ENCODE measurements around the gene OPCML.

The OPCML gene

DNA sequence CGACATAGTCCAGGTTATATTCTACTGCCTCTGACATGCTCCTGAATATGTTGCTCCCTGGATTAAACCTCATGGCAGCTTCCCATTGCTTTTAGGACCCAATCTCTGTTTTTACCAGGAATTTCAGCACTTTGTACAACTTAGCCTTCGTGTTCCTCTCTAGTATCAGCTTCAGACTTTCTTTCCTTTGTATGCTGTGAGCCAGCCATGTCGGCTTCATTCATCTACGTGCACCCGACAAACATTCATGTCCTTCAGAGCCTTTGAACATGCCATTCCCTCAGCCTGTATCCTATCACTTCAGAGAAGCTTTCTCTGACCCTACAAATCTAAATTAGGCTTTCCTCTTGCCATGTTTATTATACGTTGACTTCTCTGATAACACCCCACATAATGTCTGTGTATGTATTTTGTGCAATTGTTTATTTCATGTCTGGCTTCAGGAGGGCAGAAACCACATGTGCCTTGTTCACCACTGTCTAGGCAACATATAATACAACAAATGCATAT, 743.4 kb downstream of the OPCML start:
- H3K27me3 ChIP-seq (ENCODE audit: low read depth): no peaks in the 10 kb centered on the region
- no peaks in the 10 kb centered on the region for H3K9me3 ChIP-seq
- no peaks in the 10 kb centered on the region for H3K36me3 ChIP-seq (replicated peaks)
- no peaks in the 10 kb centered on the region for H3K4me1 ChIP-seq
- H3K4me3 ChIP-seq: no peak overlapping the region
- no peak for DNase-seq (ENCODE audit: low spot score in 2 of 2)
- in situ Hi-C loops (cut with MboI; ENCODE audit: low sequenced_read_pairs): no loop called here

GRCh38 chr11:132785878-132786277, 746.4 kb downstream of the OPCML start:
- in situ Hi-C loops (cut with MboI; ENCODE audit: low sequenced_read_pairs): no loop called here
- H3K36me3 ChIP-seq (replicated peaks): no peaks in the 10 kb centered on the region
- H3K4me3 ChIP-seq: no peak overlapping the region
- DNase-seq (ENCODE audit: low spot score in 2 of 2): no peak
- H3K4me1 ChIP-seq: no peaks in the 10 kb centered on the region
- H3K9me3 ChIP-seq: no peaks in the 10 kb centered on the region
- no peaks in the 10 kb centered on the region for H3K27me3 ChIP-seq (ENCODE audit: low read depth)

DNA sequence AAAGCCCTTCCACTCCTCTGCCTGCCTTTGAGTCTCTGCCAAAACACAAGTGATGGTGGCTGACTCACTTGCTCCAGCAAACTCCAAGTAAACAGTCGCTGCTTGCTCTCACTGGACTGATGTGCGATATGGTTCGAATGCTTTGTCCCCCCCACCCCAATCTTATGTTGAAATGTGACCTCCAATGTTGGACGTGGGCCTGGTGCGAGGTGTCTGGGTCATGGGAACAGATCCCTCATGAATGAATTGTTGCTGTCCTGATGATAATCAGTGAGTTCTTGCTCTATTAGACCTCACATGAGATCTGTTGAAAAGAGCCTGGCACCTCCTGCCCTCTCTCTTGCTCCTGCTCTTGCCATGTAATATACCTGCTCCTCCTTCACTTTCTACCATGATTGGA, 747.9 kb downstream of the OPCML start:
- no peaks in the 10 kb centered on the region for H3K36me3 ChIP-seq (replicated peaks)
- H3K4me1 ChIP-seq: no peaks in the 10 kb centered on the region
- no peak for DNase-seq (ENCODE audit: low spot score in 2 of 2)
- no peaks in the 10 kb centered on the region for H3K27me3 ChIP-seq (ENCODE audit: low read depth)
- H3K4me3 ChIP-seq: no peak overlapping the region
- in situ Hi-C loops (cut with MboI; ENCODE audit: low sequenced_read_pairs): no loop called here
- H3K9me3 ChIP-seq: no peaks in the 10 kb centered on the region

DNA sequence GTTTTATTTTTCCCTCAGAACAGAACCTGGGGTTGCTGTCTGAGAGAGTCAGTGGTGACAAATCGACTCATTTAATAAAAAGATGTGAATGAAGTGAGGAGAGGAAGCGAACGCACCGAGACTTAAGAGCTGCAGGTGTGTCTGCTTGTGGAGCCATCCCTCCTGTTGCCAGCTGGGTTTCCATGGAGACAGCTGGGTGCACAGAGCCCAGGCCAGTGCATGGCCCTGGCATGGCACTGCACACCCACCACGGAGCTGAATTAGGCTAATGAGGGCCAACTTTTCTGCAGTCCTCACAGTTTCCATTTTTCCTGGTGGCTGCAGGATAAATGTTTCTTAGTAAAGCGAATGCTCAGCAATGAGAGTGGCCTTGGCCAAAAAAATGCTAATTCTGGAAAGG, 750.2 kb downstream of the OPCML start:
- in situ Hi-C loops (cut with MboI; ENCODE audit: low sequenced_read_pairs): no loop called here
- DNase-seq (ENCODE audit: low spot score in 2 of 2): no peak
- H3K9me3 ChIP-seq: no peaks in the 10 kb centered on the region

DNA sequence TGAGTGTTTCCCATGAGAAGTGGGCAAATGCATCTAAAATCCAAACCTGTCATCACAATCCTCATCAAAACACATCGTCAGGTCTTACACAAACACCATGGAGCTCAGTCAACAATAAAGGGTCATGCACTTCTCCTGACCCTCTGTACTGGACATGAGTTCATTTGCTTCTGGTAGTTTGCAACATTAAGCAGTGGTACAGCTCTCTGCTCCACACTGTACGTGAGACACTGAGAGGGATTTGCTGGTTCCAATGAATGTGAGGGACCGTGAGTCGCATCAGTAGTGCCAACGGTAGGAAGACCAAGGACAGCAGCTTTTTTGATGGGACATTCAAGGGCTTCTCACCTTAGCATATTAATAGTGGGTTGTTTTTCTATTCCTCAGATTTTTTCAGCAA, 752.3 kb downstream of the OPCML start:
- no peak for DNase-seq (ENCODE audit: low spot score in 2 of 2)
- no peaks in the 10 kb centered on the region for H3K4me1 ChIP-seq
- H3K27me3 ChIP-seq (ENCODE audit: low read depth): no peaks in the 10 kb centered on the region
- no peaks in the 10 kb centered on the region for H3K36me3 ChIP-seq (replicated peaks)
- no peak overlapping the region for H3K4me3 ChIP-seq
- in situ Hi-C loops (cut with MboI; ENCODE audit: low sequenced_read_pairs): no loop called here
- no peaks in the 10 kb centered on the region for H3K9me3 ChIP-seq

More for the DNA sequence above, 750.2 kb downstream of the OPCML start:
- Histone ChIP-seq H3K27me3 (ENCODE audit: low read depth) (no peaks in the 10 kb centered on the region), H3K4me3 (no peak overlapping the region), H3K36me3 (replicated peaks) (no peaks in the 10 kb centered on the region), H3K4me1 (no peaks in the 10 kb centered on the region)

DNA sequence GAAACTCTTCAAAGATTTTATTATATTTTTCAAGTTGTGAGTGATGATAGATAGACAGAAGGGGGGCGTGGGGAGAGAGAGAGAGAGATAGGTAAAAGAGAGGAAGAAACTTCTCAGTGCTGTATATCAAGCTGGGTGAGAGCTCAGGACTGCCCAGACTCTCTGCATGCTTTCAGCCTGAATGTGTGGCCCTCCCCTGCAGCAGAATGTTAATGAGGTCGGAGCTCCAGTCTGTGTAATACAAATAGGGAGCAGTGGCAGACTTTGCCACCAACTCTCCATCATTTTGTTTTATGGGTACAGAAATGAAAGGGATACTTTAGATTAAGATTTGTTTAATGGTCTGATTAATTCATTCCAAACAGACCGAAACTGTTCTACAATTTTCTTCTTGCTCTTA, 752.8 kb downstream of the OPCML start:
- DNase-seq (ENCODE audit: low spot score in 2 of 2): no peak
- in situ Hi-C loops (cut with MboI; ENCODE audit: low sequenced_read_pairs): no loop called here
- Histone ChIP-seq H3K4me3 (no peak overlapping the region), H3K4me1 (no peaks in the 10 kb centered on the region), H3K36me3 (replicated peaks) (no peaks in the 10 kb centered on the region), H3K27me3 (ENCODE audit: low read depth) (no peaks in the 10 kb centered on the region), H3K9me3 (no peaks in the 10 kb centered on the region)

GRCh38 chr11:132777067-132777975, 755.0 kb downstream of the OPCML start:
- no peaks in the 10 kb centered on the region for H3K4me1 ChIP-seq
- no peak overlapping the region for H3K4me3 ChIP-seq
- no peaks in the 10 kb centered on the region for H3K36me3 ChIP-seq (replicated peaks)
- no peak for DNase-seq (ENCODE audit: low spot score in 2 of 2)
- no peaks in the 10 kb centered on the region for H3K27me3 ChIP-seq (ENCODE audit: low read depth)
- in situ Hi-C loops (cut with MboI; ENCODE audit: low sequenced_read_pairs): no loop called here
- H3K9me3 ChIP-seq: no peaks in the 10 kb centered on the region

- in situ Hi-C loops (cut with MboI; ENCODE audit: low sequenced_read_pairs): no loop called here
These were observed 758.5 kb downstream of the OPCML start for GRCh38 chr11:132773751-132774150.

DNA sequence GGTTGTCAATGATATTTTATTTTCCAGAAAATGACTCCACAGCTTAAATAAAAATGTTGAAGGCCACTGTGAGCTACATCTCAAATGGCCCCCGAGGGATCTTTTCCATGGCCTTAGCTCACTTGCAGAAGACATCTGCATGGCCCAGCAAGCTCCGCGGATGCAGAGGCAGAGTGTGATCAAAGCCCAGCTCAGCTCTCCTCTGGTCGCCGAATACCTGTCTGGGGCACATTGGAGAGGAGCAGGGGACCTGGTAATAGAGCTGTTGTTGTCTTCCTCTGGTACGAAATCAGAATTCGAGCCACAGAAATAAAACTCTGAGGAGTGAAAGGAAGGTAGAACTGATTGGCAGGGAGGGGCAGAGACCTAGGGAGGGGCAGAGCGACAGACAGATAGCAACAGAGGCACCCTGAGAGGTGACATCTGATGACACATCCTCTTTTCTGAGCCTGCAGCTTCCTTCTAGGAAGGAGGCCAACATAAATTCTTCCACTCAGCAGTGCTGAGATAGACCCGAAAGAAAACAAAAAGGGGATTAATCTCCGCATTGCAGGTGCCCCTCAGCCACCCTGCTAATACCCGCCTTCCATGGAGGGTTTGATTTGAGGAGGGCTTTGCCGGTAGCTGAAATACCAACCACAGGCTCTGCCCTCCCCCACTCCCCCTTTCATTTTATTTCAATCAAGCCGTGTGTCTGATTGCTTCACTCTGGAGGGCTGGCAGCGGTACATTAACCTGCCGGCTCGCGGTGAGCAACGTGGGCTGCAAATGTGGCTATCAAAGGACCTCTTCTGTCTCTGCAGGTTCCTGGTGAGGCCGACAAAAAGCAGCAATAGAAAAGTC, 759.4 kb downstream of the OPCML start:
- H3K4me1 ChIP-seq: no peaks in the 10 kb centered on the region
- in situ Hi-C loops (cut with MboI; ENCODE audit: low sequenced_read_pairs): no loop called here
- H3K4me3 ChIP-seq: no peak overlapping the region
- DNase-seq (ENCODE audit: low spot score in 2 of 2): no peak
- no peaks in the 10 kb centered on the region for H3K9me3 ChIP-seq
- no peaks in the 10 kb centered on the region for H3K36me3 ChIP-seq (replicated peaks)
- no peaks in the 10 kb centered on the region for H3K27me3 ChIP-seq (ENCODE audit: low read depth)

More at GRCh38 chr11:132773751-132774150, 758.5 kb downstream of the OPCML start:
- H3K9me3 ChIP-seq: no peaks in the 10 kb centered on the region
- H3K4me1 ChIP-seq: no peaks in the 10 kb centered on the region
- no peak overlapping the region for H3K4me3 ChIP-seq
- H3K36me3 ChIP-seq (replicated peaks): no peaks in the 10 kb centered on the region
- no peaks in the 10 kb centered on the region for H3K27me3 ChIP-seq (ENCODE audit: low read depth)
- DNase-seq (ENCODE audit: low spot score in 2 of 2): no peak

GRCh38 chr11:132771746-132772145, 760.6 kb downstream of the OPCML start:
- in situ Hi-C loops (cut with MboI; ENCODE audit: low sequenced_read_pairs): no loop called here
- no peak for DNase-seq (ENCODE audit: low spot score in 2 of 2)
- H3K4me1 ChIP-seq: no peaks in the 10 kb centered on the region
- no peaks in the 10 kb centered on the region for H3K36me3 ChIP-seq (replicated peaks)
- H3K9me3 ChIP-seq: no peaks in the 10 kb centered on the region
- H3K27me3 ChIP-seq (ENCODE audit: low read depth): no peaks in the 10 kb centered on the region
- H3K4me3 ChIP-seq: no peak overlapping the region

DNA sequence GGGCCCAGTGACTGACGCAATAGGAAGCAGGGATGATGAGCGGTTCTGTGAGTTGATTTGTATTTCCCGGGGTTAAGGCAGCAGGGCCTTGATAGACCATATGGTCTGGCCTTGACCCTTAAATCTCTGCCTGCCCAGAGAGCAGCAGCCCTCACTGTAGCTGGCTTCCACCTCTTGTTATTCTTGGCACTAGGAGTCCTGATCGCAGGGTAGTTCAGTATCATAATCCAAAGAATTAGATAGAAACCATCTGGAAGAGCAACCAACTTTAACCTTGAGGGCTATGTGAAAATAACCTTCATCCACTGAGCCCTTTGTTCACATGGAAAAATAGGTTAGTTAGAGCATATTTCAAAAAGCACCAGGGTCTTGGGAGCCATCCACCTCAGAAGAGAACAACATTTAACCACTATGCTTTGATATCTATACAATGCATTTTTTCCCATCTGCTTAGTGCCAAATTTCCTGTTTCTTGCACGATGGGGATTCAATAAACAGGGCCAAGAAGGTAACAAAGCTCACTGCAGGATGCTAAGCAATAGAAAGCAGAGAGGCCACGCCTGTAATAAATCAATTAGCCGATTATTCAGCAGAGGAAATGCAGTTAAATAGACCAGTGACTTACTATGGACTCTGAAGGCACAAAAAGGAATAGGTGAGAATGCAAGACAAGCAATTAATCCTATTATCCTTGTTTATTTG, 761.3 kb downstream of the OPCML start:
- in situ Hi-C loops (cut with MboI; ENCODE audit: low sequenced_read_pairs): no loop called here
- DNase-seq (ENCODE audit: low spot score in 2 of 2): no peak
- H3K9me3 ChIP-seq: no peaks in the 10 kb centered on the region
- H3K4me1 ChIP-seq: no peaks in the 10 kb centered on the region
- no peak overlapping the region for H3K4me3 ChIP-seq
- H3K36me3 ChIP-seq (replicated peaks): no peaks in the 10 kb centered on the region
- no peaks in the 10 kb centered on the region for H3K27me3 ChIP-seq (ENCODE audit: low read depth)

DNA sequence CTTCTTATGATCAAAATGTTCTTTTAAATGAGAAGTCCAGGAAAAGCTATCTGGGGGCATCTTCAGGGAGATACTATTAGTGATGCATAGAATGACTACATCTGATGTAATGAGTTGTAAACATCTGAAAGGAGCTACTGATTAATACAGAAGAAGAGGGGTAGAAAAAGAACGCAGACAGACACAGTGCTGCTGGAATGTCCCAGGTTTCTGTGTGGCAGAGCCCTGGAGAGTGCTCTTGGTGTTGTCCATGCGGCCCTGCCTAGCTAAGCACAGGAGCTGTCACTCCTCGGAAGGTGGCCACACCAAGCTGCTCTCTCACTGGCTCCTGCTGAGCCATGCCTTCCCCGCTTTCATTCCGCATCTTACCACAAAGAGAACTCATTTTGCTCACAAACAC, 768.8 kb downstream of the OPCML start:
- DNase-seq (ENCODE audit: low spot score in 2 of 2): no peak
- H3K4me1 ChIP-seq: no peaks in the 10 kb centered on the region
- H3K36me3 ChIP-seq (replicated peaks): no peaks in the 10 kb centered on the region
- in situ Hi-C loops (cut with MboI; ENCODE audit: low sequenced_read_pairs): no loop called here
- no peaks in the 10 kb centered on the region for H3K9me3 ChIP-seq
- no peak overlapping the region for H3K4me3 ChIP-seq
- H3K27me3 ChIP-seq (ENCODE audit: low read depth): no peaks in the 10 kb centered on the region

DNA sequence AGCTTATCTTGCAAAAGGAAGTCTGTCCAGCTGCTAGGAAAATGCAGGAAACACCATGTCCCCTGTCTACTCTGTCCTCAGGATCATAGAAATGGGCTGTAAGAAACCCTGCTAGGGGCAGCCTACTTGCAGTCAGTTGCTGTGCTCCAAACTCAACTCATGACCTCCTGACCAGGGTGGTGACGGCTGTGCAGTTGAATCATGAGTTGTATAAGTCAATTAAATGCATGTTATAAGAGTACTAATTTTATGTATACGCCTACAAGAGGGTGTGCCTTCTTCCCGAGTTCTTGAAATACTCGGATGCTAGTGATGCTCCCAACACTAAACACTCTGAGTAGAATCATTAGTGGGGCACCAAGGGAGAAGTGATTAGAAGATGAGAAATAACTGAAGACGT, 776.4 kb downstream of the OPCML start:
- Histone ChIP-seq H3K27me3 (ENCODE audit: low read depth) (no peaks in the 10 kb centered on the region), H3K4me1 (no peaks in the 10 kb centered on the region), H3K4me3 (no peak overlapping the region), H3K9me3 (no peaks in the 10 kb centered on the region), H3K36me3 (replicated peaks) (no peaks in the 10 kb centered on the region)
- DNase-seq (ENCODE audit: low spot score in 2 of 2): no peak
- in situ Hi-C loops (cut with MboI; ENCODE audit: low sequenced_read_pairs): no loop called here
